ENCODE results near the gene SEMA4G.

Gene SEMA4G

GRCh38 chr10:101007915-101008822 is 38.9 kb downstream of the SEMA4G start:
- no peak for DNase-seq

- DNase-seq = no peak
Measured at GRCh38 chr10:101008823-101009423, 39.6 kb downstream of the SEMA4G start.

- no peak for DNase-seq
Measured at GRCh38 chr10:101010329-101010728, 41.0 kb downstream of the SEMA4G start.

GRCh38 chr10:101011517-101012423 is 42.5 kb downstream of the SEMA4G start:
- peak in 2 of 4 experiments; percentile 20 to 36 for DNase-seq

GRCh38 chr10:101012525-101013364 is 43.4 kb downstream of the SEMA4G start:
- DNase-seq = peak; percentile 83 to 92 (median 86)

GRCh38 chr10:101013365-101013825 is 44.1 kb downstream of the SEMA4G start:
- DNase-seq = no peak

- peak; percentile 75 to 88 (median 86) for DNase-seq
Measured at GRCh38 chr10:101014230-101014884, 45.1 kb downstream of the SEMA4G start.

- peak; percentile 40 to 79 (median 48) for DNase-seq
Measured at GRCh38 chr10:101014966-101015581, 45.8 kb downstream of the SEMA4G start.

- DNase-seq = no peak
Measured at GRCh38 chr10:101015582-101015973, 46.3 kb downstream of the SEMA4G start.

- no peak for DNase-seq
Measured at GRCh38 chr10:101016814-101017213, 47.5 kb downstream of the SEMA4G start.

- DNase-seq = peak; percentile 58 to 73 (median 70)
Measured at GRCh38 chr10:101018118-101018599, 48.9 kb downstream of the SEMA4G start.

- peak; percentile 87 to 94 (median 91) for DNase-seq
Measured at GRCh38 chr10:101018600-101019439, 49.5 kb downstream of the SEMA4G start.

Data from suppressor macrophage (primary cell).